RWPE1 (cell line): ENCODE measurements around the gene NTNG2.
"Not testable (repeated sequence)": the region's sequence is repeated elsewhere in the genome, so short reads cannot be mapped to it uniquely, and the experiment has no call there.

Experiments
- CTCF ChIA-PET: fragments of 350-600 bp; sonication (Branson Sonifier 250); formaldehyde crosslinking; extraction: SDS; loops from one replicate; lab custom pipeline; 2021; lab: Yijun Ruan, JAX
- POLR2A ChIA-PET: fragments of 400-600 bp; formaldehyde crosslinking; extraction: SDS; loops from one replicate; lab custom pipeline; 2020; ENCODE audit warnings: antibody characterized with exemption; ENCODE audit not compliant: low non-redundant PET; lab: Yijun Ruan, JAX
- DNase-seq: peaks from one replicate; pipeline ENCODE4 v3.0.0; 2012; ENCODE audit warnings: low spot score
- H3K27ac ChIP-seq: fragments of 450-650 bp; 2 replicates; pipeline ENCODE4 v1.5.1; 2017
- CTCF ChIP-seq: fragments of 450-650 bp; conservative IDR thresholded peaks from 2 replicates; pipeline ENCODE4 v1.5.1; 2017; ENCODE audit warnings: low read depth, mild to moderate bottlenecking

Gene NTNG2

GRCh38 chr9:132266017-132266416 lies 104.2 kb downstream of the NTNG2 start:
- ChIA-PET POLR2A (no interaction called here), CTCF (interaction anchor here (0.5 kb wide), 1 partner anchor 527 kb away, joined by 3 read pairs; no protein-coding TSS in a partner anchor)
- H3K27ac ChIP-seq = no peak overlapping the region
- no peak for DNase-seq
- TF ChIP-seq CTCF = no peak

GRCh38 chr9:132267660-132268059 lies 105.8 kb downstream of the NTNG2 start:
- H3K27ac ChIP-seq = no peak overlapping the region
- DNase-seq = no peak
- no peak for TF ChIP-seq CTCF
- POLR2A ChIA-PET = no interaction called here
- CTCF ChIA-PET = interaction anchor here (1.1 kb wide), 1 partner anchor 645 kb away, joined by 3 read pairs; no protein-coding TSS in a partner anchor

- TF ChIP-seq CTCF = peak; percentile 99
- peak; percentile 46 for DNase-seq
- ChIA-PET CTCF (interaction anchor here (0.5 to 1.6 kb wide), 8 partner anchors 10 to 646 kb away, joined by 3 to 9 read pairs (median 3); no protein-coding TSS in a partner anchor), POLR2A (no interaction called here)
- H3K27ac ChIP-seq = peak overlapping the region; percentile 37
Observed at GRCh38 chr9:132268725-132269352, 107.0 kb downstream of the NTNG2 start.

GRCh38 chr9:132269704-132270516 lies 108.1 kb downstream of the NTNG2 start:
- POLR2A ChIA-PET = not testable (repeated sequence)
- peak; percentile 84 for DNase-seq
- CTCF ChIA-PET = interaction anchor here (0.5 to 1.6 kb wide), 5 partner anchors 11 to 1473 kb away, joined by 3 to 9 read pairs (median 4); no protein-coding TSS in a partner anchor
- peak overlapping the region; percentile 73 for H3K27ac ChIP-seq

- ChIA-PET CTCF (no interaction called here), POLR2A (no interaction called here)
- no peak for TF ChIP-seq CTCF
- DNase-seq = no peak
- no peak overlapping the region for H3K27ac ChIP-seq
Observed at GRCh38 chr9:132274861-132275260, 113.0 kb downstream of the NTNG2 start.

- ChIA-PET CTCF (interaction anchor here (0.6 kb wide), 1 partner anchor 10 kb away, joined by 4 read pairs; no protein-coding TSS in a partner anchor), POLR2A (no interaction called here)
- H3K27ac ChIP-seq = no peak overlapping the region
- no peak for TF ChIP-seq CTCF
- no peak for DNase-seq
Observed at GRCh38 chr9:132283165-132283564, 121.3 kb downstream of the NTNG2 start.
